K562 (cell line): Measurements from ENCODE around the gene HAPLN1.

Experiments
- EP300 ChIP-seq: IDR thresholded peaks from 2 replicates; pipeline ENCODE4 v1.6.1; 2012; ENCODE audit warnings: low read length, improper control_type of control experiment
- EP400 ChIP-seq: fragments of 450-650 bp; IDR thresholded peaks from 2 replicates; pipeline ENCODE4 v1.6.1; 2017; ENCODE audit warnings: antibody characterized with exemption, mild to moderate bottlenecking, moderate library complexity
- EZH2 ChIP-seq: IDR thresholded peaks from 2 replicates; pipeline ENCODE4 v1.6.1; 2012; ENCODE audit warnings: low read depth, mild to moderate bottlenecking, inconsistent platforms, low read length, borderline replicate concordance
- FOS ChIP-seq: IDR thresholded peaks from 3 replicates; pipeline ENCODE4 v1.6.1; 2011; ENCODE audit not compliant: insufficient read length; ENCODE audit errors: extremely low read depth
- FOXJ3 ChIP-seq: sonication (generic); formaldehyde crosslinking; IDR thresholded peaks from 2 replicates; pipeline ENCODE4 v1.4.0; 2020; ENCODE audit warnings: mild to moderate bottlenecking, missing genetic modification reagents
- MYC ChIP-seq, 2 experiments: fragments of 250-450 bp in 1 of 2; sonication (Bioruptor Pico) in 1 of 2; IDR thresholded peaks; 2 replicates each; pipeline versions ENCODE4 v1.5.1 to v1.6.1; 2012 to 2021; ENCODE audit warnings: low read depth in 2 of 2, borderline replicate concordance in 1 of 2, improper control_type of control experiment in 1 of 2, low read length in 1 of 2, mild to moderate bottlenecking in 1 of 2, moderate library complexity in 1 of 2

DNA sequence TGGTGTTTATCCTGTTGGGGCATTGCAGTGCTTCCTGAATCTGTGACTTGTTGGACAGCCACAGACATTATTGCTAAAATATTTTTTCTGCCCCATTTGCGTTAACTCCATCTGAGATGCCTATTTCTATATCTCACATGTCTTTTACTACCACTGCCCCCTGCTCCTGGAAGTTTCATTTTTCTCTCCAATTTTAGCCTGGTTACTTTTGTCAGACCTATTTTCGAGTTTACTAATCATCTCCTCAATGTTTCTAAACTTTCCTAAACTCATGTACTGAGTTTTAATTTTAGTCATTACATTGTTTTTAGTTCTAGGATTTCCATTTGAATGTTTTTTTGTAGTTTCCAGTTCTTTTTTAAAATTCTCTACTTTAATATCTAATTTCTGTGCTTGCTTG lies 17.6 kb downstream of the HAPLN1 start:
- TF ChIP-seq MYC (IDR thresholded peaks at IDR 0.05; ENCODE audit: low read depth, low read length) = no peak
- TF ChIP-seq MYC (CRISPR knock-in tag; IDR thresholded peaks at IDR 0.05; ENCODE audit: borderline replicate concordance, low read depth) = no peak
- TF ChIP-seq EP300 = no peak
- no peak for TF ChIP-seq EZH2
- no peak for TF ChIP-seq FOXJ3 (CRISPR knock-in tag)
- TF ChIP-seq EP400 = no peak
- no peak for TF ChIP-seq FOS
